ENCODE data around the gene KRTAP5-1. TPM values are rescaled to one million over a fixed set of nuclear protein-coding genes. Genes with fewer than 3 reads are reported as not detected.
A peak's percentile ranks its signal among the peaks of the same experiment; 100 is the strongest.
"Not testable (repeated sequence)": the region's sequence is repeated elsewhere in the genome, so short reads cannot be mapped to it uniquely, and the experiment has no call there.

The KRTAP5-1 gene
- polyA plus RNA-seq, 1 donor, result 3.0 TPM

DNA sequence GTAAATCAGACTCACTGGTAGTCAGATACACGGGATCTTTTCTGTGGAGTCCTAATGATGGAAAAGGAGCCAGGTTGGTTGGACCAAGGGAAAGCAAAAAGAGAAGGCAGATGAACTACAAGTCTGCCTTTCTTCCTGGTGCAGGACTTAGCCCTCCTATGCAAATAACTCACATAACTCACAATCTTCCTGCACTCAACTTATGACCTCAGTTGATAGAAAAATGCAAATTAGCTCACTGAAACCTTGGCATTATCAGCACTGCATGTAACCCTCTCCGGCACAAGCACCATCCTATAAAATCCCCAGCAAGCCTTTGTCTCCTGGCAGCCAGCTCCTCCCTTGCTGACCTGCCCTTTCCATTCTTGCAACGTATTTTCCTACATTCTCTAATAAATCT is 16.6 kb upstream of the KRTAP5-1 start:
- H3K9me3 ChIP-seq (ENCODE audit: control insufficient read depth, low read depth, low read length); H3K27me3 ChIP-seq (ENCODE audit: control insufficient read depth, insufficient read depth, low read length); H3K36me3 ChIP-seq (ENCODE audit: control insufficient read depth, insufficient read depth, low read length); H3K27ac ChIP-seq (ENCODE audit: low read length); H3K4me3 ChIP-seq (ENCODE audit: low read length); H3K4me1 ChIP-seq (ENCODE audit: control insufficient read depth, insufficient read depth, low read length): not testable (repeated sequence)
- peak; percentile 29 to 70 for DNase-seq
- no CpG with 5 or more reads among the region's 3 CpGs for WGBS (ENCODE audit: insufficient coverage, low lambda C conversion rate)

DNA sequence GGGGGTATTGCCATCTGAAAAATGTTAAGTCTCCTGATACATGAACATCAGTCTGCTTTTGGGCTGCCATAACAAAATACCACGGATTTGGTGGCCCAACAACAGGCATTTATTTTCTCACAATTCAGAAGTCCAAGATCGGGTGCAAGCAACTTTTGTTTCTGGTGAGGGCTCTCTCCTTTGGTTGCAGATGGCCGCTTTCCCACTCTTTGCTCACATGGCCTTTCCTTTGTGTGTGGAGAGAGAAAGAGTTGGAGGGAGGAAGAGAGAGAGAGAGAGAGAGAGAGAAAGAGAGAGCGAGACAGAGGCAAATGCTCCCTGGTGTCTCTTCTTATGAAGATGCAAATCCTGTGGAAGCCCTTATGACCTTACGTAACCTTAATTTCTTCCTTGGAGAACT is 15.5 kb upstream of the KRTAP5-1 start:
- DNase-seq, result no peak
- Histone ChIP-seq H3K27me3 (ENCODE audit: control insufficient read depth, insufficient read depth, low read length) (no peaks in the 10 kb centered on the region), H3K36me3 (ENCODE audit: control insufficient read depth, insufficient read depth, low read length) (no peaks in the 10 kb centered on the region), H3K4me1 (ENCODE audit: control insufficient read depth, insufficient read depth, low read length) (peaks cover 8% of the 10 kb centered on the region), H3K4me3 (ENCODE audit: low read length) (no peak overlapping the region), H3K9me3 (ENCODE audit: control insufficient read depth, low read depth, low read length) (no peaks in the 10 kb centered on the region), H3K27ac (ENCODE audit: low read length) (no peak overlapping the region)
- 80% methylated on average over 1 of the region's 5 CpGs for WGBS (ENCODE audit: insufficient coverage, low lambda C conversion rate)

- no peak for DNase-seq
- Histone ChIP-seq H3K27me3 (ENCODE audit: control insufficient read depth, insufficient read depth, low read length) (no peaks in the 10 kb centered on the region), H3K9me3 (ENCODE audit: control insufficient read depth, low read depth, low read length) (no peaks in the 10 kb centered on the region), H3K4me1 (ENCODE audit: control insufficient read depth, insufficient read depth, low read length) (peaks cover 8% of the 10 kb centered on the region), H3K4me3 (ENCODE audit: low read length) (no peak overlapping the region), H3K27ac (ENCODE audit: low read length) (no peak overlapping the region), H3K36me3 (ENCODE audit: control insufficient read depth, insufficient read depth, low read length) (no peaks in the 10 kb centered on the region)
- no CpG with 5 or more reads among the region's 6 CpGs for WGBS (ENCODE audit: insufficient coverage, low lambda C conversion rate)
These were observed 13.7 kb upstream of the KRTAP5-1 start for GRCh38 chr11:1598816-1599215.

GRCh38 chr11:1598406-1598805 is 13.3 kb upstream of the KRTAP5-1 start:
- no CpG with 5 or more reads among the region's 3 CpGs for WGBS (ENCODE audit: insufficient coverage, low lambda C conversion rate)
- H3K4me3 ChIP-seq (ENCODE audit: low read length); H3K9me3 ChIP-seq (ENCODE audit: control insufficient read depth, low read depth, low read length); H3K4me1 ChIP-seq (ENCODE audit: control insufficient read depth, insufficient read depth, low read length); H3K36me3 ChIP-seq (ENCODE audit: control insufficient read depth, insufficient read depth, low read length); H3K27ac ChIP-seq (ENCODE audit: low read length); H3K27me3 ChIP-seq (ENCODE audit: control insufficient read depth, insufficient read depth, low read length); DNase-seq: not testable (repeated sequence)

DNA sequence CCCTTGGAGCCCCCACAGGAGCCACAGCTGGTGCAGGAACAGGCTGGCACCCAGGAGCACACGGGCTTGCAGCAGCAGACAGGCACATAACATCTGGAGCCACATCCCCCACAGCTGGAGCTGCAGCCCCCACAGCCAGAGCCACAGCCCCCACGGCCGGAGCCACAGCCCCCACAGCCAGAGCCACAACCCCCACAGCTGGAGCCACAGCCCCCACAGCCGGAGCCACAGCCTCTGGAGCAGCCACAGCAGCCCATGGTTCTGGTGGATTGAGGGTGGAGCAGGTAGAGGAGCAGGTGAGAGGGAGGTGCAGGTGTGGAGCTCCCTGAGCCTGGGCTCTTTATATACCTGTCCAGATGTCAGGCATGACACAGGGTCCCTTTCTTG is 12.9 kb upstream of the KRTAP5-1 start, which contains the start of gene KRTAP5-2:
KRTAP5-2 (minus strand) TSS at position 301 of the 387 bp plus-strand sequence; CDS start at position 257, 44 bp downstream.
- WGBS (ENCODE audit: insufficient coverage, low lambda C conversion rate), result no CpG with 5 or more reads among the region's 4 CpGs
- no peak for DNase-seq
- Histone ChIP-seq H3K9me3 (ENCODE audit: control insufficient read depth, low read depth, low read length) (no peaks in the 10 kb centered on the region), H3K27me3 (ENCODE audit: control insufficient read depth, insufficient read depth, low read length) (no peaks in the 10 kb centered on the region), H3K27ac (ENCODE audit: low read length) (no peak within 1 kb of the TSS), H3K36me3 (ENCODE audit: control insufficient read depth, insufficient read depth, low read length) (no peaks in the 10 kb centered on the region), H3K4me1 (ENCODE audit: control insufficient read depth, insufficient read depth, low read length) (peaks cover 8% of the 10 kb centered on the region), H3K4me3 (ENCODE audit: low read length) (no peak within 1 kb of the TSS)

DNA sequence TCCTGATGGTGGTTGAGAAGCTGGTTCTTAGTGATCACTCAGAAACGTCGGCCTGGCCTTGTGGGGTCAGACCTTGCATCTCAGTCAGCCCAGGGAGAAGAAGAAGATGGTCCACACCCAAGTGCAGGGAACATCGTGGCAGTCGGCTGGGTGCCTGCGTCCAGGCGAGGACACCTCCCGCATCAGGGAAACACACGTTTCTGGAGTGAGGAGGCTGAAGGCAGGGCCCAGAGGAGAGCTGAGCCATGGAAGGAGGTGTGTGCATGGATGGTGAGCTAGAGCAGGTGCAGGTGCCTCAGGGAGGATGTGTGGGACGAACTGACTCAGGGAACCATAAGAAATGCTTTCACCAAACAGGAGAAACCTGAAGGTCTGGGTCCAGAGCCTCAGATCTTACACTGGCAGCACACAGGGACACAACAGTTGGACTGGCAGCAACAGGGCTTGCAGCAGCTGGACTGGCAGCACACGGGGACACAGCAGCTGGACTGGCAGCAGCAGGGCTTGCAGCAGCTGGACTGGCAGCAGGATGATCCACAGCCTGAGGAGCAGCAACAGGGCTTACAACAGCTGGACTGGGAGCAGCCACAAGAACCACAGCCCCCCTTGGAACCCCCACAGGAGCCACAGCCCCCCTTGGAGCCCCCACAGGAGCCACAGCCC is 12.4 kb upstream of the KRTAP5-1 start:
- WGBS (ENCODE audit: insufficient coverage, low lambda C conversion rate), result no CpG with 5 or more reads among the region's 10 CpGs
- no peak for DNase-seq
- H3K4me1 ChIP-seq (ENCODE audit: control insufficient read depth, insufficient read depth, low read length), result peaks cover 8% of the 10 kb centered on the region
- no peak overlapping the region for H3K27ac ChIP-seq (ENCODE audit: low read length)
- no peaks in the 10 kb centered on the region for H3K9me3 ChIP-seq (ENCODE audit: control insufficient read depth, low read depth, low read length)
- H3K27me3 ChIP-seq (ENCODE audit: control insufficient read depth, insufficient read depth, low read length), result no peaks in the 10 kb centered on the region
- H3K36me3 ChIP-seq (ENCODE audit: control insufficient read depth, insufficient read depth, low read length), result no peaks in the 10 kb centered on the region
- no peak overlapping the region for H3K4me3 ChIP-seq (ENCODE audit: low read length)

DNA sequence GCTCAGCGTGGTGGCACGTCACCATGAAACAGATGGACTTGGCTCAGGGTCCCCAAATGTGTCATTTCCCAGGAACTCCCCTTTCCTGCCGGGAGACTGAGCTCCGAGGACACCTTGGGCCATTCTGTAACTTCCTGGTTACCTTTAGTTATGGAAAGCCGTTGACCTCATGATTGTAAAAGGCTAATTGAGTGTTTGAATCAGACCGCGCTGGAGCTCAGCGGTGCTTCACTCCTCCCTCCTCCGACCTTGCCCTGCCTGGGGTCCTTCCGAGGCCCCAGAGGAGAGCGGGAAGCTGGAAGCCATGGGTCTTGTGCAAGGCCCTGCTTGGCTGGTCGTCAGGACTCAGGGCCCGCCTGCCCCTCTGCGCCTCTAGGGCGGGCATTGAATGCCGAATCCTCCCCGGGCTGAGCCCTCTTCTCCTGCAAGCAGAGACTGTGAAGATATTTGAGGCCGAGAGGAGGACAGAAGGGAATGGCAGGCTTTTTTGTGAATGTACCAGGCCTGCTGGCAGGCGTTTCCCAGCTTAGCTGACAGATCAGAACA is 11.6 kb upstream of the KRTAP5-1 start:
- H3K36me3 ChIP-seq (ENCODE audit: control insufficient read depth, insufficient read depth, low read length); H3K27me3 ChIP-seq (ENCODE audit: control insufficient read depth, insufficient read depth, low read length); H3K9me3 ChIP-seq (ENCODE audit: control insufficient read depth, low read depth, low read length); H3K4me1 ChIP-seq (ENCODE audit: control insufficient read depth, insufficient read depth, low read length); H3K4me3 ChIP-seq (ENCODE audit: low read length); H3K27ac ChIP-seq (ENCODE audit: low read length): not testable (repeated sequence)
- WGBS (ENCODE audit: insufficient coverage, low lambda C conversion rate), result no CpG with 5 or more reads among the region's 19 CpGs
- peak; percentile 37 to 69 for DNase-seq

DNA sequence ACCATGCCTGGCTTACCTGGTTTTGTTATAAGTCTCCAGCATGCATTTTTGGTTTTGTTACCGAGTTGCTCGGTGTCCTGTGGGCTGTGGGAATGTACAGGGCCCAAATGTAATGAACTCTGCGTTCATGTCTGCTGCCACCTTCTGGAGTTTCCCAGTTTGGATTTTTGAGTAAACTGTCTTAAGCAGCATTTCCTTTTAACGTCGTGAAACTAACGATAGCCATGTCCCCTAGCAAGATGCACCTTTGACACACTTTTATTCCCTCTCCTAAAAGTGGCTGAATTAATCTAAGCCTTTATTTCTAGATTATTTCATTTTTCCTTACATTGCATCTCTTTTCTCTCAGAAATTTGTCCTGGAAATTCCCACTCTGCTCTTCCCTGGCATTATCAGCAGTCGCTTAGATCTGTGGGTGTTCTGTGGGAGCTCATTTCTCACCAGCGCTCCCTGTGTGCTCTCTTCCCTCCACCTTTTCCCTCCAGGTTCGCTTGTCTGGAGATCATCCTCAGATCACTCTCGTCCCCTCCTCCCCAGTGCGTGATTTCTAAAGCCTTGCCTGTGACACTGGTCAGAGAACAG is 11.0 kb upstream of the KRTAP5-1 start:
- 40% methylated on average over 1 of the region's 11 CpGs for WGBS (ENCODE audit: insufficient coverage, low lambda C conversion rate)
- not testable (repeated sequence) for H3K27ac ChIP-seq (ENCODE audit: low read length); H3K4me1 ChIP-seq (ENCODE audit: control insufficient read depth, insufficient read depth, low read length); DNase-seq; H3K36me3 ChIP-seq (ENCODE audit: control insufficient read depth, insufficient read depth, low read length); H3K27me3 ChIP-seq (ENCODE audit: control insufficient read depth, insufficient read depth, low read length); H3K4me3 ChIP-seq (ENCODE audit: low read length); H3K9me3 ChIP-seq (ENCODE audit: control insufficient read depth, low read depth, low read length)

DNA sequence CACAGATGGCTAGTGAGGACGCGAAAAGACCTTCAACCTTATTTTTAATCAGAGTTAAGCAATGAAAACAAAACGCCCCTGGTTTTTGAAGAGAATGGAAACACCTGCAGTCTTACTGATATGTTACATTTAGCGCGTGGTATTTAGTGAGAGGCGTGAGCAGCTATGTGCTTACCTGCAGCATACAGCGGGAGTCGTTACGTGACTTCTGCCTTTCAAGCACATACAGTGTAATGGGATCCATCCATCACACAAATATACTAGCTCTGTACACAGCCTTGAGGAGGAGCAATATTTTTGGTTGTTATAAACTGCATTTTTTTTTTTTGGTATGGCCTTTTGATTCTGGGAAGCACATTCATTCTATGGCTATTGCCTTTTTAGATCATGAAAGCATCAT is 7.5 kb upstream of the KRTAP5-1 start:
- Histone ChIP-seq H3K4me1 (ENCODE audit: control insufficient read depth, insufficient read depth, low read length) (peaks cover 3% of the 10 kb centered on the region), H3K4me3 (ENCODE audit: low read length) (no peak overlapping the region), H3K27me3 (ENCODE audit: control insufficient read depth, insufficient read depth, low read length) (no peaks in the 10 kb centered on the region), H3K27ac (ENCODE audit: low read length) (no peak overlapping the region), H3K9me3 (ENCODE audit: control insufficient read depth, low read depth, low read length) (no peaks in the 10 kb centered on the region), H3K36me3 (ENCODE audit: control insufficient read depth, insufficient read depth, low read length) (no peaks in the 10 kb centered on the region)
- no peak for DNase-seq
- no CpG with 5 or more reads among the region's 9 CpGs for WGBS (ENCODE audit: insufficient coverage, low lambda C conversion rate)

DNA sequence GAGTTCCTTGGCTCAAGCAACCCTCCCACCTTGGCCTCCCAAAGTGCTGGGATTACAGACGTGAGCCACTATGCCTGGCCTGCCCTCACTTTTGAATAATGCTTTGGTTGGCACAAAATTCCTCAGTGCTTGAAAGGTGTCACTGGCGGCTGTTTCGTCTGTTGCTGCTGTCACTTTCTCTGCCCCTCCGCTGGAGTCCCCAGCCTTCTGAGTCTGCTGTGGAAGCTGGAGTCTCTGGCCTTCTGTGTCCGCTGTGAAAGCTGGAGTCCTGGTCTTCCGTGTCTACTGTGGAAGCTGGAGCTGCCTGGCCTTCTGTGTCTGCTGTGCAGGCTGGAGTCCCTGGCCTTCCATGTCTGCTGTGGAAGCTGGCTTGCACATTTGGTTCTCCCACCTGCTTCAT is 4.9 kb upstream of the KRTAP5-1 start:
- Histone ChIP-seq H3K27ac (ENCODE audit: low read length) (no peak overlapping the region), H3K27me3 (ENCODE audit: control insufficient read depth, insufficient read depth, low read length) (no peaks in the 10 kb centered on the region), H3K9me3 (ENCODE audit: control insufficient read depth, low read depth, low read length) (no peaks in the 10 kb centered on the region), H3K36me3 (ENCODE audit: control insufficient read depth, insufficient read depth, low read length) (no peaks in the 10 kb centered on the region), H3K4me3 (ENCODE audit: low read length) (no peak overlapping the region), H3K4me1 (ENCODE audit: control insufficient read depth, insufficient read depth, low read length) (no peaks in the 10 kb centered on the region)
- WGBS (ENCODE audit: insufficient coverage, low lambda C conversion rate), result no CpG with 5 or more reads among the region's 6 CpGs
- no peak for DNase-seq
